IMR-90 (cell line): Measurements from ENCODE around the gene SKAP1. TPM values are rescaled to one million over a fixed set of nuclear protein-coding genes. Genes with fewer than 3 reads are reported as not detected.

Experiments
- ATAC-seq: fragments of 200-7000 bp; cut with Tn5 transposase; 2 replicates; pipeline ENCODE4 v1.9.1; 2020; ENCODE audit warnings: low read depth, mild to moderate bottlenecking, moderate library complexity
- BruUV-seq: library from RNA; stranded (reverse); fragments of 400-500 nt; replicated peaks from 2 replicates; lab custom pipeline; 2021; lab: Mats Ljungman, UMichigan
- CTCF ChIA-PET: fragments of 300-600 bp; formaldehyde crosslinking; extraction: SDS; loops from one replicate; lab custom pipeline; 2021; ENCODE audit warnings: antibody characterized with exemption; lab: Yijun Ruan, JAX
- POLR2A ChIA-PET: fragments of 300-600 bp; sonication (Branson Sonifier 250); formaldehyde crosslinking; loops from one replicate; lab custom pipeline; 2022; ENCODE audit warnings: antibody characterized with exemption; ENCODE audit not compliant: unreplicated experiment; lab: Charles Lee
- DNase-seq: peaks from one replicate; pipeline ENCODE4 v3.0.0; 2013
- H2AFZ ChIP-seq: replicated peaks from 2 replicates; pipeline ENCODE3; 2013; ENCODE audit warnings: low read length, mild to moderate bottlenecking; ENCODE audit not compliant: poor library complexity
- H2AK5ac ChIP-seq: 2 replicates; pipeline ENCODE4 v1.6.1; 2013; ENCODE audit warnings: low read depth, low read length, inconsistent platforms
- H2AK9ac ChIP-seq: replicated peaks from 2 replicates; pipeline ENCODE3; 2013; ENCODE audit warnings: mild to moderate bottlenecking, low read depth, low read length, moderate library complexity; ENCODE audit not compliant: poor library complexity
- H2BK120ac ChIP-seq: 2 replicates; pipeline ENCODE4 v1.6.1; 2013; ENCODE audit warnings: low read depth, low read length, inconsistent platforms
- H2BK15ac ChIP-seq: 3 replicates; pipeline ENCODE4 v1.6.1; 2013; ENCODE audit warnings: low read depth, low read length, inconsistent platforms
- H2BK20ac ChIP-seq: 2 replicates; pipeline ENCODE4 v1.6.1; 2013; ENCODE audit warnings: low read depth, mild to moderate bottlenecking, inconsistent platforms, low read length, moderate library complexity
- H2BK5ac ChIP-seq: 2 replicates; pipeline ENCODE4 v1.6.1; 2013; ENCODE audit warnings: mild to moderate bottlenecking, low read depth, low read length, inconsistent platforms; ENCODE audit not compliant: poor library complexity, severe bottlenecking
- H3K14ac ChIP-seq: replicated peaks from 2 replicates; pipeline ENCODE4 v1.6.1; 2013; ENCODE audit warnings: low read depth, low read length, inconsistent platforms
- H3K18ac ChIP-seq: 2 replicates; pipeline ENCODE4 v1.6.1; 2013; ENCODE audit warnings: low read depth, low read length, control low read depth
- H3K23ac ChIP-seq: 2 replicates; pipeline ENCODE4 v1.6.1; 2013; ENCODE audit warnings: low read depth, low read length, inconsistent platforms
- H3K27ac ChIP-seq: 2 replicates; pipeline ENCODE4 v1.5.1; 2013; ENCODE audit warnings: mild to moderate bottlenecking, control low read depth, low read length; ENCODE audit not compliant: insufficient read depth
- H3K27me3 ChIP-seq: 2 replicates; pipeline ENCODE4 v1.6.1; 2013; ENCODE audit warnings: low read length; ENCODE audit not compliant: control insufficient read depth, insufficient read depth
- H3K36me3 ChIP-seq: 2 replicates; pipeline ENCODE4 v1.6.1; 2013; ENCODE audit warnings: low read length, mixed read lengths; ENCODE audit not compliant: control insufficient read depth, insufficient read depth
- H3K4ac ChIP-seq: 2 replicates; pipeline ENCODE4 v1.6.1; 2013; ENCODE audit warnings: low read depth, low read length, inconsistent platforms
- H3K4me1 ChIP-seq: 2 replicates; pipeline ENCODE4 v1.6.1; 2013; ENCODE audit warnings: low read length, mixed read lengths; ENCODE audit not compliant: control insufficient read depth, insufficient read depth
- H3K4me2 ChIP-seq: 2 replicates; pipeline ENCODE4 v1.6.1; 2013; ENCODE audit warnings: low read depth, mild to moderate bottlenecking, control low read depth, low read length, moderate library complexity
- H3K4me3 ChIP-seq: 2 replicates; pipeline ENCODE4 v1.5.1; 2013; ENCODE audit warnings: low read depth, mild to moderate bottlenecking, control low read depth, low read length, moderate library complexity; ENCODE audit not compliant: insufficient read depth
- H3K56ac ChIP-seq: 2 replicates; pipeline ENCODE4 v1.6.1; 2013; ENCODE audit warnings: low read length, inconsistent platforms; ENCODE audit not compliant: insufficient read depth; ENCODE audit errors: extremely low read depth
- H3K79me1 ChIP-seq, 2 experiments: 2 replicates each; pipeline ENCODE4 v1.6.1; 2013; ENCODE audit warnings: low read length in 2 of 2, inconsistent platforms in 1 of 2, low read depth in 1 of 2
- H3K9ac ChIP-seq: 2 replicates; pipeline ENCODE4 v1.6.1; 2013; ENCODE audit warnings: low read depth, low read length, control low read depth
- H3K9me1 ChIP-seq: 2 replicates; pipeline ENCODE4 v1.6.1; 2013; ENCODE audit warnings: low read length, inconsistent platforms; ENCODE audit not compliant: insufficient read depth
- H3K9me3 ChIP-seq: 2 replicates; pipeline ENCODE4 v1.6.1; 2013; ENCODE audit warnings: low read length; ENCODE audit not compliant: control insufficient read depth, insufficient read depth
- H4K20me1 ChIP-seq: 2 replicates; pipeline ENCODE4 v1.6.1; 2013; ENCODE audit warnings: low read length, inconsistent platforms; ENCODE audit not compliant: insufficient read depth
- H4K5ac ChIP-seq: 2 replicates; pipeline ENCODE4 v1.6.1; 2013; ENCODE audit warnings: mild to moderate bottlenecking, low read depth, low read length, control low read depth
- H4K8ac ChIP-seq, 2 experiments: 2 replicates each; pipeline ENCODE4 v1.6.1; 2013; ENCODE audit warnings: low read depth in 2 of 2, low read length in 2 of 2, control low read depth in 1 of 2, inconsistent platforms in 1 of 2
- H4K91ac ChIP-seq: 2 replicates; pipeline ENCODE4 v1.6.1; 2013; ENCODE audit warnings: low read depth, low read length, inconsistent platforms; ENCODE audit not compliant: insufficient read depth
- BHLHE40 ChIP-seq: fragments of 150-350 bp; IDR thresholded peaks from 2 replicates; pipeline ENCODE4 v1.6.1; 2016; ENCODE audit warnings: mild to moderate bottlenecking, low read depth, low read length
- CHD1 ChIP-seq: IDR thresholded peaks from 2 replicates; pipeline ENCODE4 v1.6.1; 2012; ENCODE audit warnings: low read depth, low read length, improper control_type of control experiment
- CTCF ChIP-seq: conservative IDR thresholded peaks from 2 replicates; pipeline ENCODE4 v1.5.1; 2012; ENCODE audit warnings: mild to moderate bottlenecking, low read depth, low read length, improper control_type of control experiment
- ELK1 ChIP-seq: fragments of 150-350 bp; IDR thresholded peaks from 2 replicates; pipeline ENCODE4 v1.6.1; 2016; ENCODE audit warnings: low read depth, mild to moderate bottlenecking, low read length, moderate library complexity, borderline replicate concordance
- RAD21 ChIP-seq: IDR thresholded peaks from 2 replicates; pipeline ENCODE4 v1.6.1; 2012; ENCODE audit warnings: low read length, improper control_type of control experiment
- RFX5 ChIP-seq: IDR thresholded peaks from 2 replicates; pipeline ENCODE4 v1.8.0; 2012; ENCODE audit warnings: low read depth, mild to moderate bottlenecking, low read length, moderate library complexity
- USF2 ChIP-seq: fragments of 150-350 bp; IDR thresholded peaks from 2 replicates; pipeline ENCODE4 v1.6.1; 2017; ENCODE audit warnings: mild to moderate bottlenecking, antibody characterized with exemption, low read length, low read depth
- WGBS, 2 experiments: methylation state at CpG; one replicate each; pipeline versions ENCODE4 v1.1.5 to v1.1.7; 2013; ENCODE audit warnings: missing lambda C conversion rate in 2 of 2; ENCODE audit not compliant: insufficient read length in 1 of 2; ENCODE audit errors: extremely low coverage in 2 of 2; 5-methylcytosine and 5-hydroxymethylcytosine counted together
- dilution Hi-C: fragments of 300-500 bp; cut with HindIII; formaldehyde crosslinking; loops from one replicate; pipeline ENCODE4 v1.14.3; 2018; ENCODE audit warnings: low sequenced_read_pairs; ENCODE audit not compliant: unreplicated experiment
- in situ Hi-C: fragments of 300-500 bp; cut with MboI; formaldehyde crosslinking; loops from 3 replicates; pipeline ENCODE4 v1.14.3; 2019; ENCODE audit warnings: low sequenced_read_pairs, inconsistent platforms, mixed read lengths
- intact Hi-C: fragments of 100-400 bp; cut with micrococcal nuclease; formaldehyde crosslinking; loops from 2 replicates; pipeline ENCODE4 v1.10.0; 2022
- polyA plus RNA-seq, 3 experiments: library from polyadenylated mRNA; depleted of rRNA; stranded (reverse); fragments of >200 nt; gene quantifications; 2 replicates each; pipeline ENCODE4 v1.2.3, GENCODE V29; 2012; ENCODE audit warnings: low replicate concordance in 1 of 3
- total RNA-seq: library from RNA; depleted of rRNA; stranded (reverse); fragments of >200 nt; gene quantifications from 2 replicates; pipeline ENCODE4 v1.2.3, GENCODE V29; 2012

Gene SKAP1
- total and polyA plus RNA-seq, 2 of the 4 experiments (the other 2 are of a cell fraction): not detected

GRCh38 chr17:48283411-48283810, 146.6 kb downstream of the SKAP1 start:
- dilution Hi-C loops (no loop called here), intact Hi-C loops (no loop called here), in situ Hi-C loops (no loop called here)
- no peak for ATAC-seq
- no peaks in the 10 kb centered on the region for H3K36me3 ChIP-seq
- no peaks in the 10 kb centered on the region for H3K79me1 ChIP-seq
- no peak overlapping the region for H2AK5ac ChIP-seq
- WGBS, 2 experiments: no CpG with 5 or more reads among the region's 2 CpGs
- H3K27ac ChIP-seq: no peak overlapping the region
- H2BK120ac ChIP-seq: no peak overlapping the region
- H3K18ac ChIP-seq: no peak overlapping the region
- H2AK9ac ChIP-seq: no peak overlapping the region
- no peak overlapping the region for H3K14ac ChIP-seq
- H3K9ac ChIP-seq: no peak overlapping the region
- CTCF ChIA-PET: no interaction called here
- H2BK5ac ChIP-seq: no peak overlapping the region
- no peaks in the 10 kb centered on the region for H3K9me3 ChIP-seq
- H4K91ac ChIP-seq: no peak overlapping the region
- H3K27me3 ChIP-seq: peaks cover 36% of the 10 kb centered on the region
- H3K4me2 ChIP-seq: no peak overlapping the region
- no peak overlapping the region for H3K23ac ChIP-seq
- no peak overlapping the region for H3K4me3 ChIP-seq
- no peaks in the 10 kb centered on the region for H3K9me1 ChIP-seq
- H2BK15ac ChIP-seq: no peak overlapping the region
- H3K56ac ChIP-seq: no peak overlapping the region
- BruUV-seq: no TSS peak
- TF ChIP-seq ELK1 (no peak), RFX5 (no peak), USF2 (no peak), CHD1 (no peak), RAD21 (no peak), CTCF (no peak), BHLHE40 (no peak)
- H4K20me1 ChIP-seq: no peaks in the 10 kb centered on the region
- DNase-seq: no peak
- H4K5ac ChIP-seq: no peak overlapping the region
- POLR2A ChIA-PET: no interaction called here
- no peaks in the 10 kb centered on the region for H3K4me1 ChIP-seq
- no peak overlapping the region for H2BK20ac ChIP-seq
- H3K4ac ChIP-seq: no peak overlapping the region
- no peak overlapping the region for H2AFZ ChIP-seq
- no peak overlapping the region for H4K8ac ChIP-seq
